HG03521 (cell line): ENCODE results near the gene MAP4.
"Not testable (repeated sequence)": the region's sequence is repeated elsewhere in the genome, so short reads cannot be mapped to it uniquely, and the experiment has no call there.

Experiments
- ATAC-seq: cut with Tn5 transposase; IDR thresholded peaks from one replicate; pipeline ENCODE4 v1.9.1; 2021; ENCODE audit warnings: mild to moderate bottlenecking, moderate library complexity; ENCODE audit not compliant: unreplicated experiment

The MAP4 gene

GRCh38 chr3:47849186-47849698 is 167.0 kb downstream of the MAP4 start:
- no peak for ATAC-seq

GRCh38 chr3:47848599-47849117 is 167.6 kb downstream of the MAP4 start:
- no peak for ATAC-seq

GRCh38 chr3:47847801-47848518 is 168.3 kb downstream of the MAP4 start:
- no peak for ATAC-seq

- no peak for ATAC-seq
These were observed 169.0 kb downstream of the MAP4 start for GRCh38 chr3:47847260-47847659.

GRCh38 chr3:47846880-47847248 is 169.4 kb downstream of the MAP4 start:
- no peak for ATAC-seq

- no peak for ATAC-seq
These were observed 169.9 kb downstream of the MAP4 start for GRCh38 chr3:47846186-47846879.

GRCh38 chr3:47841786-47842349 is 174.3 kb downstream of the MAP4 start:
- ATAC-seq: no peak

GRCh38 chr3:47838503-47838902 is 177.7 kb downstream of the MAP4 start:
- ATAC-seq: no peak

GRCh38 chr3:47836986-47837385 is 179.2 kb downstream of the MAP4 start:
- ATAC-seq: no peak

- ATAC-seq: not testable (repeated sequence)
These were observed 186.7 kb downstream of the MAP4 start for GRCh38 chr3:47829482-47829881.

- ATAC-seq: no peak
These were observed 190.6 kb downstream of the MAP4 start for GRCh38 chr3:47825590-47825989.

- ATAC-seq: peak; percentile 94
These were observed 191.4 kb downstream of the MAP4 start for GRCh38 chr3:47824541-47825473.

- ATAC-seq: no peak
These were observed 198.6 kb downstream of the MAP4 start for GRCh38 chr3:47817609-47818008.

GRCh38 chr3:47813551-47814177 is 202.6 kb downstream of the MAP4 start:
- ATAC-seq: no peak

- ATAC-seq: no peak
These were observed 211.6 kb downstream of the MAP4 start for GRCh38 chr3:47804577-47804976.

GRCh38 chr3:47803480-47804025 is 212.7 kb downstream of the MAP4 start:
- no peak for ATAC-seq

- peak; percentile 91 for ATAC-seq
These were observed 213.3 kb downstream of the MAP4 start, which contains the start of gene DHX30 for GRCh38 chr3:47802734-47803479. DHX30 (plus strand) TSS chr3:47803138; CDS start chr3:47810684, 7,546 bp downstream.
